Activated naive CD8-positive, alpha-beta T cell treated with anti-CD3 and anti-CD28 coated beads for 36 hours (primary cell): ENCODE data around the gene SLC25A15. TPM values are rescaled to one million over a fixed set of nuclear protein-coding genes. Genes with fewer than 3 reads are reported as not detected.
"Not testable (repeated sequence)": the region's sequence is repeated elsewhere in the genome, so short reads cannot be mapped to it uniquely, and the experiment has no call there.

ENCODE experiments used
- DNase-seq: peaks from one replicate; pipeline ENCODE4 v3.0.0; 2021
- H3K27ac Mint-ChIP-seq: one replicate; pipeline ENCODE4 v1.8.0; 2022; ENCODE audit warnings: mild to moderate bottlenecking, moderate library complexity, mixed read lengths
- H3K27me3 Mint-ChIP-seq: one replicate; pipeline ENCODE4 v1.8.0; 2022; ENCODE audit warnings: mild to moderate bottlenecking, mixed read lengths
- H3K36me3 Mint-ChIP-seq: one replicate; pipeline ENCODE4 v1.8.0; 2021; ENCODE audit warnings: mild to moderate bottlenecking, mixed read lengths
- H3K4me1 Mint-ChIP-seq: one replicate; pipeline ENCODE4 v1.8.0; 2021; ENCODE audit warnings: mixed read lengths
- H3K4me3 Mint-ChIP-seq: one replicate; pipeline ENCODE4 v1.8.0; 2022; ENCODE audit warnings: mild to moderate bottlenecking, moderate library complexity, mixed read lengths
- H3K9me3 Mint-ChIP-seq: one replicate; pipeline ENCODE4 v1.8.0; 2022; ENCODE audit warnings: mixed read lengths
- total RNA-seq, 2 experiments: library from RNA; stranded (reverse); gene quantifications; one replicate each; pipeline ENCODE4 v1.2.3, GENCODE V29; 2021

The SLC25A15 gene
- total RNA-seq, 2 experiments from 2014 or later: 27.7 to 28.4 TPM

DNA sequence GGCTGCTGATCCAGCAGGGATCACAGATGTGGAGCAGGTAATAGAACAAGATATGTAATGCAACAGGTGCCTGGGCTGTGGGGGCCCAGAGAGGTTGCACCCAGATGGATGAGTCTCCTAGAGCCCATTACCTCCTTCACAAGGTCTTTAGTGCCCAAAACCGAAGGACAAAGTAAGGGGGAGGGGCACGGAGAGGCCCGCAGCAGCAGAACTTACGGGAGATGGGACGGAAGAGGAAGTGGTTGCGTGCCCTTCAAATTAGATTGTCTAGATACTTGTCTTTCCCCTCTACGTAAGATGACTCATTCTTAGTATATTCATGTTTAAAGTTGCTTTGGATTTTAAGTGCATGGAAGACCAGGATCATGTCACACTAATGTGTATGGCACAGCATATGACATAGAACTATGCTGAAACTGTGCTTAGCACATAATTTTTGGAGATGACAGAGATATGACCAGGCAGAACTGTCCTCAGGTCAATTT is 12.7 kb upstream of the SLC25A15 start:
- Mint-ChIP-seq H3K9me3 (no peaks in the 10 kb centered on the region), H3K27ac (peak overlapping the region; percentile 100), H3K4me3 (peak overlapping the region; percentile 82), H3K4me1 (peaks cover 28% of the 10 kb centered on the region), H3K27me3 (no peaks in the 10 kb centered on the region), H3K36me3 (no peaks in the 10 kb centered on the region)
- DNase-seq: peak; percentile 66

DNA sequence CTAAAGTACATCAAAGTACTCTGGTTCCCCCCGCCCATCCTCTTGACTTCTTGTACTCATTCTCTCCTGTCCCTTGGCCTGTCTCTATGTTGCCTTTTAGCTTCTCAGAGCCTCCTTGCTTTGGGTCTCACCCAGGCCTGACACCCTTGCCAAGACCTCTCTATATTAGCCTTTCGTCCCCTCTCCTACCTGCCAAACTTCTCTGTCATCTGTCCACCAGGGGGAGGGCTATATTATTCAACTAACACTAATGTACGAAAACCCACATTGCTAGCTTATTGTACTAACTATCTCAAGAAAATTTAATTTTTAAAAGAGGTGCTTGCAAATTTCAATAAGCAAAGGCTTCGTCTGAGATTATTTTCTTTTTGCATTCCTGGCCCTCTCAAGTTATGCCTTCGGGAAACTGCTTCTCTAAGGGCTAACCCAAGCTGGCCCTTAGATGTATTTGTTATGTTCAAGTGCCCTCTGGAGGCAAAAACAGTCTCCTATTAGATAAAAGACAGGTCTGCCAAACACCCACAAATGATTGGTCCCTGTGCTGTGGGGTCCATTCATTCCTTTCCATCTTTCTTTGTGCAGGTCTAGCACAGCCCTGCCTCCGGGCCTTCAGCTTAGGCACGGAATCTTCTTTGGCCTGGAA is 12.1 kb upstream of the SLC25A15 start:
- Mint-ChIP-seq H3K9me3 (no peaks in the 10 kb centered on the region), H3K4me3 (peak overlapping the region; percentile 82), H3K27ac (peak overlapping the region; percentile 100), H3K4me1 (peaks cover 28% of the 10 kb centered on the region), H3K27me3 (no peaks in the 10 kb centered on the region), H3K36me3 (no peaks in the 10 kb centered on the region)
- DNase-seq: peak; percentile 29

DNA sequence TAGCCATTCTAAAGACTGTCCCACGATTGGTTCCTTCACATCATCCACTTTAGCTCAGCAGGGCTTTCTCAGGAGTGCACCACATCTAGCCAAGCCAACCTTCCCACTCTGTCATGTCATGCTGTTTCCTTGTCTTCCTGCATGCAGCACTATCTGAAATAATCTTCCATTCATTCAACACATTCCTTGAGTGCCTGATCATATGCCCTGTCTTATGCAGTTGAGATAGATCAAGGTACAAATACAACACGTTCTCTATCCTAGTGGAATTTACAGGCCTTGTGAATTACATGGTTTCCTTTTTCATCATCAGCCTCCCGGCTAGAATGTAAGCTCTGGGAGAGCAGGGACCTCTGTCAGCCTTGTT is 11.6 kb upstream of the SLC25A15 start:
- H3K4me3 Mint-ChIP-seq: no peak overlapping the region
- no peaks in the 10 kb centered on the region for H3K27me3 Mint-ChIP-seq
- no peaks in the 10 kb centered on the region for H3K36me3 Mint-ChIP-seq
- no peak for DNase-seq
- H3K27ac Mint-ChIP-seq: peak overlapping the region; percentile 77
- H3K9me3 Mint-ChIP-seq: no peaks in the 10 kb centered on the region
- peaks cover 28% of the 10 kb centered on the region for H3K4me1 Mint-ChIP-seq

DNA sequence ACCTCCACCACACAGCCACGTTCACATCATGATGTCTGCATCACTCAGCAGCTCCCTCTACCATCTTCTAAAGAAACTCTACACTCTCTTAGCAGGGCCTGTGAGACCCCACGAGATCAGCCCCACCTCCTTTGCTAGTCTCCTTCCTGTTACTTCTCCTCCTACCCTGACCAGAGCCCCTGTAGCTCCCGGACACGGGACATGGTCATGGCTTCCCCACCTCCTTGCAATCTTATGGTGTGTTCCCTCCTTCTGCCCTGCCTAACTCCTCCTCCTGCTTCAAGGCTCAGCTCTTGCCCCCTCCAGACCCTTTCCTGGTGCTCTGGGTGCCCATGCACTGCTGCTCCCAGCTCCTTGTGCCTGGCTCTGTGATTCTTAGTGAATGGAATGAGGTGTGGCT is 10.4 kb upstream of the SLC25A15 start:
- no peaks in the 10 kb centered on the region for H3K9me3 Mint-ChIP-seq
- H3K27me3 Mint-ChIP-seq: no peaks in the 10 kb centered on the region
- no peaks in the 10 kb centered on the region for H3K36me3 Mint-ChIP-seq
- no peak overlapping the region for H3K4me3 Mint-ChIP-seq
- peak overlapping the region; percentile 64 for H3K27ac Mint-ChIP-seq
- no peak for DNase-seq
- peaks cover 26% of the 10 kb centered on the region for H3K4me1 Mint-ChIP-seq

DNA sequence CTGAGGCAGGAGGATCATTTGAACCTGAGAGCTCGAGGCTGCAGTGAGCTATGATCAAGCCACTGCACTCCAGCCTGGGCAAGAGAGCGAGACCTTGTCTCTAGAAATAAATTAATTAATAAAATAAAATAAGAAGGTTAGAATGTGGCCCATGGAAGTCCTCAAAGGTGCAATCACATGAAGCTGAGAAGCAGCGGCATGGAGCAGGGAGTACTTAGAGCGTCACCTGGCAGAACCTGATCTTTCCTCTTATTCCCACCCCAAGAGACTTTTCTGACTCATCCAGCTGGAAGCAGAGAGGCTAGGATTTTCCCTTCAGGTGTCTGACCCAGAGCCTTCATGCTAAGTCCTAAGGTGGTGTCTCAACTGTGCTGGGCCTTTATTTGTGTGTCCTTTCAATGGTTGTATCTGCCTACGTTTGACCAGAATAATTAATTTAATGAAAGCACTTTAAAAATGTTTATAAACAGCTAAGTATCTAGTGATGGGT is 9.6 kb upstream of the SLC25A15 start:
- Mint-ChIP-seq H3K27ac (no peak overlapping the region), H3K9me3 (no peaks in the 10 kb centered on the region), H3K36me3 (no peaks in the 10 kb centered on the region), H3K27me3 (no peaks in the 10 kb centered on the region), H3K4me1 (peaks cover 25% of the 10 kb centered on the region), H3K4me3 (no peak overlapping the region)
- DNase-seq: no peak

DNA sequence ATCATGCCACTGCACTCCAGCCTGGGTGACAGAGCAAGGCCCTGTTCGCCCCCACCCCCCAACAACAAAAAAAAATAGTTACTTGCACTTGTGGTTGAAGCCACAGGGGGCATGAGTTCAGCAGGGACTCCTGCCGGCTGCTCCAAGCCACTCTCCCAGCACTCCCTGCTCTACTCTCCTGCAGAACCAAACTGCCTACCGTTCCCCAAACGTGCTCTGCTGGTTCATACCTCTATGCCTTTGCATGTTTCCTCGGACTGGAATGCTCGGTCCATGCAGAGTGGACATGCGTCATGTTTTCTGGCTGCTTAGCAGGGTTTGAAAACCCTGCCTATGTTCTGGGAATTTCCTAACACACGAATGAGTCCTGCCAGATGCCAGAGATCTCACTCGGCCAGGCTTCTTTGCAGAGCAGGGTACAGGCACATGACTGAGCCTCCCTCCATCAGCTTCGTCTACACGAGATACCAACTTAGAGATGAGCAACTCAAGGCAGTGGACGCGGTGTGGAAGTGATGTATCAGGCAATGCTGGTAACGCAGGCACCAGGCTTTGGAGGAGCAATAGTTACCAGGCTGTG is 8.5 kb upstream of the SLC25A15 start:
- Mint-ChIP-seq H3K4me1 (peaks cover 20% of the 10 kb centered on the region), H3K27ac (no peak overlapping the region), H3K36me3 (no peaks in the 10 kb centered on the region), H3K27me3 (no peaks in the 10 kb centered on the region), H3K9me3 (no peaks in the 10 kb centered on the region), H3K4me3 (no peak overlapping the region)
- no peak for DNase-seq

DNA sequence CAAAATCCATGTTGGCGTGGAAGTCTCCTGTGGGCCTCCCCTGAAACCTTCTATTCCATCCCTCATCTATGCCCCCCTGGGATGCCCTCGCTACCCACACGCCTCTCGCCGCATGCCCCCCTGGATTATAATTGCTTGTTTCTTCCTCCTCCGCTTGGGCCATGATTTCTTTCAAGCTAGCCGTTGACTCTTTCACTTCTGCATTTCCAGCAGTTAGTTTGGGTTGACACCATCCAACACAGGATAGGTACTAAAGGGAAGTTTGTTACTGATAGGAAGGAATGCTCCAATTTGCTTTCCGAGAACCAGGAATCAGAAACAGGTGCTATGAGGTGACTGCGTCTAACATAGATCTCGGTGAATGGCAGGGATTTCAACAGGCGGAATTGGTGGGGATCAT is 7.7 kb upstream of the SLC25A15 start:
- Mint-ChIP-seq H3K27me3 (no peaks in the 10 kb centered on the region), H3K36me3 (no peaks in the 10 kb centered on the region), H3K4me3 (no peak overlapping the region), H3K9me3 (no peaks in the 10 kb centered on the region), H3K27ac (no peak overlapping the region), H3K4me1 (peaks cover 19% of the 10 kb centered on the region)
- DNase-seq: no peak

DNA sequence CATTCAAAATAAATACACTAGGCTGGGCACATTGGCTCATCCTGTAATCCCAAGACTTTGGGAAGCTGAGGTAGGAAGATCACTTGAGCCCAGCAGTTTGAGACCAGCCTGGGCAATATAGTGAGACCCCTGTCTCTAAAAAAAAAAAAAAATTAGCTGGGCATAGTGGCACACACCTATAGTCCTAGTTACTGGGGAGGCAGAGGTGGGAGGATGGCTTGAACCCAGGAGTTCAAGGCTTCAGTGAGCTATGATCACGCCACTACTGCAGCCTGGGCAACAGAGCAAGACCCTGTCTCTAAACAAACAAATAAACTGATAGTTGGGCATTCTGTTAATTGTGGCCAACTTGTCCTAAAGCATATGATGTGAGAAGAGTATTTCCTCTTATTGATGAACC is 6.4 kb upstream of the SLC25A15 start:
- not testable (repeated sequence) for H3K36me3 Mint-ChIP-seq, DNase-seq, H3K9me3 Mint-ChIP-seq, H3K27me3 Mint-ChIP-seq, H3K4me3 Mint-ChIP-seq, H3K27ac Mint-ChIP-seq
- H3K4me1 Mint-ChIP-seq: peaks cover 19% of the 10 kb centered on the region

DNA sequence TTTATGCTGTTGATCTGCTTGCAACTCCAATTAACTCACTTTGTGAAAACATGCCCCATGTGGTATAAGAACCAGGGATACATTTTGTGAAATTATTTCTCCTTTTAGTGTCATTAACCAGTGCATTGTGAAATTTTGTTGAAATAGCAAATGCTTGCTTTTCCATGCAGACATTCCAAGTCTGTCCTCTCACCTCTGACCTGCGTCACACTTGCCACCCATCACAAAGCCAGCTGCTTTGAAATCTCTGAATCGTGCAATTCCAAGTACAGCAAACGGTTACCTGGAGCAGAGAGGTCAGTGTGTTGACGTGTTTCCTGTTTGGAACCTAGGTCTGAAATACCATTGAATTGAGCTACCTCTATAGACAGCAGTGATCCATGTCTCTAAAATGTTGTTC is 4.9 kb upstream of the SLC25A15 start:
- no peak for DNase-seq
- no peaks in the 10 kb centered on the region for H3K27me3 Mint-ChIP-seq
- no peaks in the 10 kb centered on the region for H3K36me3 Mint-ChIP-seq
- H3K4me3 Mint-ChIP-seq: no peak overlapping the region
- H3K9me3 Mint-ChIP-seq: no peaks in the 10 kb centered on the region
- H3K4me1 Mint-ChIP-seq: peaks cover 21% of the 10 kb centered on the region
- no peak overlapping the region for H3K27ac Mint-ChIP-seq

DNA sequence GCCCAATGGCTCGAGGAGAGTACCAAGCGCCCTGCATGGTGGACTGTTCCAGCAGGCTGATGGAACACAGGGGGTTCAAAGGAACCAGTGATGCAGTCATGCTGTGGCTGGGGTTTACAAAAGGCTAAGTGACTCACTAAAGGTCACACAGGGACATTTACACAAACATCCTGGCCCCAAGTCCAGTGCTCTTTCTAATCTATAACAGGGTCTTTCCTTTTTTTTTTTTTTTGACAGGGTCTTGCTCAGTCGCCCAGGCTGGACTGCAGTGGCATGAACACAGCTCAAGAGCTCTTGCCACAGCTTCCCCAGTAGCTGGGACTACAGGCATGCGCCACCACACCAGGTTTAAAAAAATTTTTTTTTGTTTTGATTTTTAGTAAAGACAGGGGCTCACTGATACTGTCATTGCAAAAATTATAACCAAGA is 2.8 kb upstream of the SLC25A15 start:
- peak; percentile 36 for DNase-seq
- Mint-ChIP-seq H3K4me3 (no peak overlapping the region), H3K36me3 (no peaks in the 10 kb centered on the region), H3K27me3 (no peaks in the 10 kb centered on the region), H3K27ac (peak overlapping the region; percentile 72), H3K4me1 (peaks cover 29% of the 10 kb centered on the region), H3K9me3 (no peaks in the 10 kb centered on the region)

DNA sequence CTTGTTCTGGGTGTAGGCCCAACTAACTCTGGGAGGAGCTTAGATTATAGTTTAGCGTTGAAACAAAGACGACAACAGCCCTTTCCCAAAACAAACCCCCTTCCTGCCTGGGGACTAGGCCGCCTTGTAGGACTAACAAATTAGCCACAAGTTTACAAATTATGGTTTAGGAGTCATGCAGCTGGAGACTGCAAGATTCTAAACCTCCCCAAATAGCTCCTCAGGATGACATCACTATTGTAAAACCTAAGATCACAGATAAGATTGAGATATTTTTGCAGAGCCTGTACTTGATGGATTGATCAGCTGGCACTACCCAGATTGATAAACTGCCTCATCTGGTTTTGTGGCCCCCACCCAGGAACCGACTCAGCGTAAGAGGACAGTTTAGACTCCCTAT is 2.3 kb upstream of the SLC25A15 start:
- peak overlapping the region; percentile 72 for H3K27ac Mint-ChIP-seq
- no peaks in the 10 kb centered on the region for H3K36me3 Mint-ChIP-seq
- no peaks in the 10 kb centered on the region for H3K9me3 Mint-ChIP-seq
- H3K4me3 Mint-ChIP-seq: peak overlapping the region; percentile 32
- H3K27me3 Mint-ChIP-seq: no peaks in the 10 kb centered on the region
- H3K4me1 Mint-ChIP-seq: peaks cover 32% of the 10 kb centered on the region
- no peak for DNase-seq

DNA sequence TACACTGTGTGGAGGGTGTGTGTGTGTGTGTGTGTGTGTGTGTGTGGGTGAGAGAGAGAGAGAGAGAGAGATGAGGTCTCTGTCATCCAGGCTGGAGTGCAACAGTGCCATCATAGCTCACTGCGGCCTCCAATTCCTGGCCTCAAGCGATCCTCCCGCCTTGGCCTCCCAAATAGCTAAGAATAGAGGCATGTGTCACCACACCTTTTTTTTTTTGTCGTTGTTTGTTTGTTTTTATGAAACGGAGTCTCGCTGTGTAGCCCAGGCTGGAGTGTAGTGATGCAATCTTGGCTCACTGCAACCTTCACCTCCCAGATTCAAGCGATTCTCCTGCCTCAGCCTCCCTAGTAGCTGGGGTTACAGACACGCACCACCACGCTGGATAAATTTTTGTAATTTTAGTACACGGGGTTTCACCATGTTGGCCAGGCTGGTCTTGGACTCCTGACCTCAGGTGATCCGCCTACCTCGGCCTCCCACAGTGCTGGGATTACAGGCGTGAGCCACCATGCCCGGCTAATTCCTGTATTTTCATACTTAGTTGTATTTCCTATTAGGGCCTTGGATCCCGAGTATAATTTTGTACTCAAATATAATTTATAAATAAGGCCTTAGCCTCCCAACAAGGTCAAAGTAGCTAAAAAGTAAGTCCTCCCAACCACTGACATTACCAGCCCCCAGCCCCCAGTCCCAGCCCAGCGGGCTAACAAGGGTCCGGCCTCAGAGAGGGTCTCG is 704 bp upstream of the SLC25A15 start:
- H3K36me3 Mint-ChIP-seq, H3K9me3 Mint-ChIP-seq, H3K27me3 Mint-ChIP-seq, DNase-seq: not testable (repeated sequence)
- Mint-ChIP-seq H3K4me3 (peak overlapping the region; percentile 86), H3K27ac (peak overlapping the region; percentile 81), H3K4me1 (peaks cover 39% of the 10 kb centered on the region)

DNA sequence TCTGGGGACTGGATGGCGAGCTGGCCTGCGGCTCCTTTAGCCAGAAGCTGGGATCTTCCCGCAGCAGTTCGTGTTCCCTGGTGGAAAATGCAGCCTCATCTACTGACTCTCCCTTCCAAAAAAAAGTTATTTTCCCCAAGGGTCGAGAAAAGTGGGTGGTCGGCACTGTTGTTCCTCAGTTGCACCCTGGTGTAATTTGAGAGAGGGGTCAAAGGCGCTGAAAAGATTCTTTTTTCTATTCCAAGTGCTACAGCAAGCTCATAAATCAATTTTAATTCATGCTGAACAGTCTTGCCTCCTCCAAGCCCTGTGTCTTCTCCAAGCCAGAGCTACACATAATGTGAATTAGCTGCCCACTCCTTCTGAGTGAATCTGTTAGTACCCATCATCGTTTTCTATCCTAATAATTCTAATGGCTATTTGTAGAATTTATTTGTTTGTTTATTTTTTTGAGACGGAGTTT is 774 bp downstream of the SLC25A15 start:
- Mint-ChIP-seq H3K4me1 (peaks cover 52% of the 10 kb centered on the region), H3K4me3 (peak overlapping the region; percentile 75), H3K27ac (peak overlapping the region; percentile 58), H3K36me3 (peaks cover 13% of the 10 kb centered on the region), H3K27me3 (no peaks in the 10 kb centered on the region), H3K9me3 (no peaks in the 10 kb centered on the region)
- DNase-seq: no peak

DNA sequence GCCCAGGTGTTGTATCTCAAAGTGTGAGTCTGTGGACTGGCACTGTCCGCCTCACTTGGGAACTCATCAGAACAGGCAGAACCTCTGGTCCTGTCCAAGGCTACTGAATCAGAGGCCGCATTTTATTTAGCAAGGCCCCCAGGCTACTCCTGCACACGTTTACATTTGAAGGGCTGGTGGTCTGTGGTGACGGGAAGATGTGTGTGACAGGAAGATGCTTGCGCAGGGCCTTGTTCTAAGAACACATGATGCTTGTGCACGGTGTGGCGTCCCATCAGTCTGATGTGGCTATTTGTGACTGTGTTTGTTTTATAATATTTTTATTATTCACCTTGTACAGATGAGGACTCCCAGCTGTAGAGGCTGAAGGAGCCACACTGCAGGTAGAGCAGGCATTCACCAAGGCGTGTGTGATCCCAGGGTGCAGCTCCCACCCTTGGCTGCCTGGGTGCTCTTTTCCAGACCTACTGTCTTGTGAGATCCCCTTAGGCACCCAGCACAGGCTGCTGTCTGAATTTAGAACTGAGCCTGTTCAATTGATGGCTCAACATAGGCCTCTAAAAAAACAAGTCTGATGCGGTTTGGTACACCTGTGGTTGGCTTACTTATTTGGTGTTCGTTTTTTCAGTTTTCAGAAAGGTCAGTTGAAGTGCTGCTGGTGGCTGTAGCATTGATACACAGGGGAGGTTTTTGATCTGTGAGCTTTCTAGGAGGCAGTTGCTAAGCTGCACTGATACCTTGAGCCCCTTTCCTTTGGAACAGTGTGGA is 3.1 kb downstream of the SLC25A15 start:
- DNase-seq: no peak
- Mint-ChIP-seq H3K4me3 (peak overlapping the region; percentile 37), H3K27ac (no peak overlapping the region), H3K36me3 (peaks cover 13% of the 10 kb centered on the region), H3K4me1 (peaks cover 39% of the 10 kb centered on the region), H3K9me3 (no peaks in the 10 kb centered on the region), H3K27me3 (no peaks in the 10 kb centered on the region)

DNA sequence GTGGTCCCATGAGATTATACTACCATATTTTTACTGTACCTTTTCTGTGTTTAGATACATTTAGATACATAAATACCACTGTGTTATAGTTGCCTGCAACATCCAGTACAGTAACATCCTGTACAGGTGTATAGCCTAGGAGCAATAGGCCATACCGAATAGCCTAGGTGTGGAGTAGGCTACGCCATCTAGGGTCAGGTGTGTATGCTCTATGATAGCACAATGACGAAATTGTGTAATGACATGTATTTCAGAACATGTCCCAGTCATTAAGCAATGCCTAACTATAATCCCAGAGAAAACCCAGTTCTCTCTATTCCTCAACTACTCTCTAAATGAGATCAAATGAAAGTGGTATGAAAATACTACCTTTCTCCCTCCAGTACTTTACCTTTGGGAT is 3.9 kb downstream of the SLC25A15 start:
- Mint-ChIP-seq H3K27me3 (no peaks in the 10 kb centered on the region), H3K36me3 (peaks cover 13% of the 10 kb centered on the region), H3K27ac (no peak overlapping the region), H3K4me3 (no peak overlapping the region), H3K9me3 (no peaks in the 10 kb centered on the region), H3K4me1 (peaks cover 35% of the 10 kb centered on the region)
- DNase-seq: no peak
